NCI-H2171 (cell line): ENCODE results near the gene SNX6.
"Not testable (repeated sequence)": the region's sequence is repeated elsewhere in the genome, so short reads cannot be mapped to it uniquely, and the experiment has no call there.

Experiments used
- DNase-seq: peaks from one replicate; lab custom pipeline; 2025; lab: John Stamatoyannopoulos, UW

SNX6 gene

DNA sequence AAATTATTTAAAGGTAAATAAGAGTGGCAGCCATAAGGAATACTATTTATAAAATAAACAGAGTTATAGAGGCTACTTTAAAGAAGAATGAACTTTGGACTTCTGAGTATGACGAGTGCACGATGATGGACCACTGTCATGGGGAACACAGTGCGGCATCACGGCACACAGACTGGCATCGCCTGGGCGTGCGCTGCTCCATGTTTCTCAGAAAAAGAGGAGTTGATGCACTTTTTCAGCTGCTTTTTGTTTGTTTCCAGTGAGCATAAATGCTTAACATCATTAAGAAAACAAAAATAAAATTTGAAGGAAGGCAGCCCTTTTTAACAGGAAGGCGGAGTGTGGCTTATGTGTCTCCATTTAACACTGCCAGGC lies 67.2 kb downstream of the SNX6 start:
- DNase-seq, result no peak

DNA sequence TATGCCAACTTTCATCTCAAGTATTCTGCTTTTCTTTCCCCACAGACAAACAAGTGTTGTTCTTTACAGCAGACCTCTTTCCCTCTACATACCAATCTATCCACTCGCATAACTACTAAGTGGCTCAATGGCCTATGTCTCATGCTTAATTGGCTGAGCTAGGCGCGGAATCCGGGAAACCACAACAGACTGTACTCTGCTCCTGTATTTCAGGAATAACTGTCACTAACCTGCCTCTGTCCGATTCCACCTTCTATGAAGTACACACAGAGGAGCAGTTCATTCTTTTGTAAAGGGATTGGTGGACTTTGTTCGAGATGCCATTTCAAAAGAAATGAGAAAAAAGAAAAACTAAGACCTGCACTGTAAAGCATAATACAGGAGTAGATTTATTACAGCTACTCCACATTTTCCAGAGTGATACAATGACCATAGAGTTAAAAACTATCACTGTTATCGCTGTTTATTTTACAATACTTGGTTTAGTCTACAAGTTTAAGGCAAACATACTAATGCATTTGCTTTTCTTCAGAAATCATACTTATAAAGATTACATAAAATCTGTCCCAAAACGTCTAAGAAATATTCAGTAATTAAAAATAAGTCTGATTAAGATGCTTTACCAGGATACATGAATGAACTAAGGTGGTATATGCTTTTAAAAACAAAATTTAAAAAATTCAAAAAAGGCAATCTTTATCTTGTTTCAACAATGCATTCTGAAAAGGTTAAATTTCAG lies 67.7 kb downstream of the SNX6 start:
- not testable (repeated sequence) for DNase-seq

DNA sequence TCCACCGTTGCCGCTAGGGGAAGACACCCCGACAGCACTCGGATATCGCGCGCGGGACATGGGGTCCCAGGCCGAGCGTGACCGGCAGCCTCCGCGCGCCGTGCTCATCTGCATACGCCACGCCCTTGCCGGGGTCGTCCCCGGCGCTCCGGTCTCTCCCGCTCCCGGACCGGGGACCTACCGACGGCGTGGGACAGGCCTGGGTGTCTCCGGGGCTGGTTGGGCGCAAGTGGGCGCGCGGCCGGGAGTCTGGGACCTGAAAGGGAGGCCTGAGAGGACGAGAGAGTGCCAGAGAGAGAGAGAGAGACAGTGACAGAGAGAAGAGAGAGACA lies 73.5 kb downstream of the SNX6 start:
- DNase-seq, result not testable (repeated sequence)

DNA sequence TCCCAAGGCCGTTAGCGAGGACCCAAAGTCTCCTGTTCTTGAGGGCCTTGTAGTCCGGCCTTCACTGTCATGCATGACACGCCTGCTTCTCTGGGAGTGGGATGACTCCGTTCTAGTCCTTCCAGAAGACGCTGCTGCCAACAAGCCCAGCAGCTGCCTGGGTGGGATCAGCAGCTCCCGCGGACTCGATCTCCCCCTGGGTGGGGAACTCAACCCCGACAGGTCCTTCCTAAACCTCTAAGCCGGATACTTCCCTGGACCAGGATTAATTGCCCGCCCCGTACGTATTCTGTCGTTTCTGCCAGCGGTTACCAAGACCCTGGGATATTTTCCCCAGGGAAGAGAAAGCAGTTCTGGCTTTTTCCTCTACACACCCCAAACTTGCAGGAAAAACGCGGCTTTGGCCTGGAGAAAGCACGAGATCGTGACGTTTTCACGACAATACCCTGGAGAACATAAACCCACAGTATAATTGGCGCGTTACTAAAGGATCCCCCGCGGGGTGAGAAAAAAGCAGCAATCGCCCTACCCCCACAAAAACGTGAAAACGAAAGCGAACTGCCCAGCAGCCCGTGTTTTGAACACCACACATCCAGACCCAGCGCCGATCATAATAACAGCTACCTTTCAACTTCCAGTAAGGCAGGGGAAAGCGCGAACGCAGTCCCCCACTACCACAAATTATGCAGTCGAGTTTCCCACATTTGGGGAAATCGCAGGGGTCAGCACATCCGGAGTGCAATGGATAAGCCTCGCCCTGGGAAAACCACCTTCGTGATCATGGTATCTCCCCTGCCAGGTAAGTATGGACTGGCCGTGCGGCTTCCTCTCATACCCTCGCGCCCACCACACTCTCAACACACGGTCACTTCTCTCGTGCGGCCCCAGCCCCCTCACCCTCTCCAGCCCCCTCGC lies 74.1 kb downstream of the SNX6 start:
- DNase-seq, result not testable (repeated sequence)

DNA sequence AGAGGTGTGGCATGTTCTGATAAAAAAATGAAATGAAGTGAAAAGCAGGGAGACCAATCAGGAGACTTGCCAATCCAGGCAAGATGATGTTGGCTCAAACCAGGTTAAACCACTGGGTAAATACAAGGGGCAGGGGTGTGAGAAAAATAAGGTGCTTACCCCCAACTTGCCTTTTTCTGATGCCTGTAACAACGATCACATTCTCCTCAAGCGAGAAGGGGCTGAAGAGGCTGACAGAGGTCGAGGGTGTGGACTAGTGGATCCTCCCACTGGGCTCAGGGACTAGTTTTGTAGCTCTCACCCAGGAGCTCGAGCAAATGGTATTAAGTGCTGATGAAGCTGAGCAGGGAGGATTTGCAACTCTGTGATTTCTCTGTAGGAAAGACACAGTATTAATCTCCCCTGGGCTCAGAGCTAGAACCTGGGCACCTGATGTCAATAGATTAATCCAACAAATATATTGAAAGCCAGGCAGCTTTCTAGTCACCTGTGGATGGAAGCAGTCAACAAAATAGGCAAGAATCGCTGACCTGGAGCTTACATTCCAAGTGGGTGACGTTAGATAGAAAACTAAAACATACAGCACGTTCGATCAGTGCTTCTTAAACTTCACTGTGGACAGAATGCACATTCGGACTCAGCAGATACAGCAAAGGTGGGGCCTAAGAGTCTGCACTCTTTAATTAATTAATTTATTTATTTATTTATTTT lies 75.3 kb downstream of the SNX6 start:
- DNase-seq, result no peak

DNA sequence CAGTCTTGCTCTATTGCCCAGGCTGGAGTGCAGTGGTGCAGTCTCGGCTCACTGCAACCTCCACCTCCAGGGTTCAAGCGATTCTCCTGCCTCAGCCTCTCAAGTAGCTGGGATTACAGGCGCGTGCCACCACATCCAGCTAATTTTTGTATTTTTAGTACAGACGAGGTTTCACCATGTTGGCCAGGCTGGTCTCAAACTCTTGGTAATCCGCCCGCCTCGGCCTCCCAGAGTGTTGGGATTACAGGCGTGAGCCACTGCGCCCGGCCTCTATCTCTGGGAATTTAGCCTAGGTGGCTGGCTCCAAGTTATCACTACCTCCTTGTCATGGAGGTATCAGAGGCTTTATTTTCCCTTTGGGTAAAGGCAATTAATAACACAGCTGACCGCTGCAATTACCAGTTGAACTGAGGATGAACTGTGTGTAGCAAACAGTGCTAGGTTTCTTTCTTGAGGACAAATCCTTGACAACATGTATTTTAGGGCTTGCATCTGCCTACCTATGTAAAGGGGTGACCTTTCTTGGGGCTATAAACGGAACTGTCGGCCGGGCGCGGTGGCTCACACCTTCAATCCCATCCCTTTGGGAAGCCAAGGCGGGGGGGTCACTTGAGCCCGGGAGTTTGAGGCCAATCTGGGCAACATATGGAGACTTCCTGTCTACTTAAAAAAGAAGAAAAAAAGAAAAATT lies 80.5 kb downstream of the SNX6 start:
- not testable (repeated sequence) for DNase-seq

DNA sequence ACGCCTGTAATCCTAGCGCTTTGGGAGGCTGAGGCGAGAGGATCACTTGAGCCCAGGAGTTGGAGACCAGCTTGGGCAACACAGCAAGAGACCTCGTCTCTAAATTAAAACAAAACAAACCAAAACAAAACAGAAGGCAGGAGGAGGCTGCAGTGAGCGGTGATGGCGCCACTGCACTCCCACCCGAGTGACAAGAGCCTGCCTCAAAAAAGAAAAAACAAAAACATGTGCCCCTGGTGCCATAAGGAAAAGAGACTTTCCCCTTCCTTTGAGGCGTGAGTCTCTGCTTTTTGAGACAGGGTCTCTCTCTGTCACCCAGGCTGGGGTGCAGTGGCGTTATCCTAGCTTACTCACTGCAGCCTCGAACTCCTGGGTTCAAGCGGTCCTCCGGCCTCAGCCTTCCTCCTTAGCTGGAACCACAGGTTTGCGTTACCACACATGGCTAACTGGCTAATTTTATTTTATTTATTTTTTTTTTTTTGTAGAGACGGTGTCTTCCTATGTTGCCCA lies 81.4 kb downstream of the SNX6 start:
- DNase-seq, result no peak

DNA sequence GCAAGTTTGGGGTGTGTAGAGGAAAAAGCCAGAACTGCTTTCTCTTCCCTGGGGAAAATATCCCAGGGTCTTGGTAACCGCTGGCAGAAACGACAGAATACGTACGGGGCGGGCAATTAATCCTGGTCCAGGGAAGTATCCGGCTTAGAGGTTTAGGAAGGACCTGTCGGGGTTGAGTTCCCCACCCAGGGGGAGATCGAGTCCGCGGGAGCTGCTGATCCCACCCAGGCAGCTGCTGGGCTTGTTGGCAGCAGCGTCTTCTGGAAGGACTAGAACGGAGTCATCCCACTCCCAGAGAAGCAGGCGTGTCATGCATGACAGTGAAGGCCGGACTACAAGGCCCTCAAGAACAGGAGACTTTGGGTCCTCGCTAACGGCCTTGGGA lies 82.8 kb downstream of the SNX6 start:
- not testable (repeated sequence) for DNase-seq

DNA sequence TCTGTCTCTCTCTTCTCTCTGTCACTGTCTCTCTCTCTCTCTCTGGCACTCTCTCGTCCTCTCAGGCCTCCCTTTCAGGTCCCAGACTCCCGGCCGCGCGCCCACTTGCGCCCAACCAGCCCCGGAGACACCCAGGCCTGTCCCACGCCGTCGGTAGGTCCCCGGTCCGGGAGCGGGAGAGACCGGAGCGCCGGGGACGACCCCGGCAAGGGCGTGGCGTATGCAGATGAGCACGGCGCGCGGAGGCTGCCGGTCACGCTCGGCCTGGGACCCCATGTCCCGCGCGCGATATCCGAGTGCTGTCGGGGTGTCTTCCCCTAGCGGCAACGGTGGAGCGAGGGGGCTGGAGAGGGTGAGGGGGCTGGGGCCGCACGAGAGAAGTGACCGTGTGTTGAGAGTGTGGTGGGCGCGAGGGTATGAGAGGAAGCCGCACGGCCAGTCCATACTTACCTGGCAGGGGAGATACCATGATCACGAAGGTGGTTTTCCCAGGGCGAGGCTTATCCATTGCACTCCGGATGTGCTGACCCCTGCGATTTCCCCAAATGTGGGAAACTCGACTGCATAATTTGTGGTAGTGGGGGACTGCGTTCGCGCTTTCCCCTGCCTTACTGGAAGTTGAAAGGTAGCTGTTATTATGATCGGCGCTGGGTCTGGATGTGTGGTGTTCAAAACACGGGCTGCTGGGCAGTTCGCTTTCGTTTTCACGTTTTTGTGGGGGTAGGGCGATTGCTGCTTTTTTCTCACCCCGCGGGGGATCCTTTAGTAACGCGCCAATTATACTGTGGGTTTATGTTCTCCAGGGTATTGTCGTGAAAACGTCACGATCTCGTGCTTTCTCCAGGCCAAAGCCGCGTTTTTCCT lies 83.4 kb downstream of the SNX6 start:
- not testable (repeated sequence) for DNase-seq

DNA sequence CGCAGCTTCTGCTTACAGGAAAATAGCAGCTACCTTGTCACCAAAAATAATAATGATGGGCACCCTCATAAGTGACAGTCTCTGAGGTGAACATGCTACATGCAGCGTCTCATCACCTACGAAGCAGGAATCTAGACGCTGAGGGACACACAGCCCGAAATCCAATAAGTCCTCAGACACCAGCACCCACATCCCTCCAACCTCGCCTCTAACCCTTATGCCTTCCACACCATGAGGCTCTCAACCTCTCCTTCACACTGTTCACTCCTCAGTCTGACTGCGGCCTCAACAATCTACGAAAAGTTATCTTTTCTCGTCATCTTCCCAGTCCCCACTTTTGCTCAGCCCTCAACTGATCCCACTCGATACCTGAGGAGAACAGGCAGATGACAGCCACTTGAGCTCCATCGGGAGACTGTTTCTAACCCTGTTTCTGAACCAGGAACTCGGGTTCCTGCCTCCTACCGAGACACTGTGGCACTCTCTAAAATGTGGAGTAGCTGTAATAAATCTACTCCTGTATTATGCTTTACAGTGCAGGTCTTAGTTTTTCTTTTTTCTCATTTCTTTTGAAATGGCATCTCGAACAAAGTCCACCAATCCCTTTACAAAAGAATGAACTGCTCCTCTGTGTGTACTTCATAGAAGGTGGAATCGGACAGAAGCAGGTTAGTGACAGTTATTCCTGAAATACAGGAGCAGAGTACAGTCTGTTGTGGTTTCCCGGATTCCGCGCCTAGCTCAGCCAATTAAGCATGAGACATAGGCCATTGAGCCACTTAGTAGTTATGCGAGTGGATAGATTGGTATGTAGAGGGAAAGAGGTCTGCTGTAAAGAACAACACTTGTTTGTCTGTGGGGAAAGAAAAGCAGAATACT lies 89.5 kb downstream of the SNX6 start:
- DNase-seq, result not testable (repeated sequence)

DNA sequence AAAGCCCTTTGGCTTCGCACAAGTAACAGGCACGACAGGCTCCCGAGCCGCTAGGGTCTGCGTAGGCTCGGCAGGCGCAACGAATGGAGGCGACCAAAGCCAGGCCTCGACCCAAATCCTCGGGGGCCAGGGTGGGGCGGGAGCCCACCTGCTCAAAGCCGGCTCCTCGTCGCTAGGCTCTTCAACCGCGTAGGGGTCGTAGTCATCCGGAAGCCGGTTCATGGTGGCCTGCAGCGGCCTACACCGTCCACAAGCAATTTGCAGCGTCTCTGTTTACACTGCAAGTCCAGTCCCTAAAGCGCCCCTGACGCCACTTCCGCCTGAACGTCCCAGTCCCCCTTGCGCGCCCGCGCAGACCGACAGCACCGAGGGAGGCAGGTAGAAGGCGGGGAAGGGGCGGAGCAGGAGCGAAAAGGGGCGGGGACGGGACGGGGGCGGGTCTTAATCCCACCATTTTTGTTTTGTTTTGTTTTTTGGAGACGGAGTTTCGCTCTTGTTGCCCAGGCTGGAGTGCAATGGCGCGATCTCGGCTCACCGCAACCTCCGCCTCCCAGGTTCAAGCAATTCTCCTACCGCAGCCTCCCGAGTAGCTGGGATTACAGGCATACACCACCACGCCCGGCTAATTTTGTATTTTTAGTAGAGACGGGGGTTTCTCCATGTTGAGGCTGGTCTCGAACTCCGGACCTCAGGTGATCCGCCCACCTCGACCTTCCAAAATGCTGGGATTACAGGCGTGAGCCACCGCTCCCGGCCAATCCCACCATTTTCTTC lies 90.4 kb downstream of the SNX6 start, which contains the start of gene EAPP:
TSS of gene EAPP (minus strand) at position 295 of the 774 bp plus-strand sequence. CDS start at position 222, 73 bp downstream.
- no peak for DNase-seq

DNA sequence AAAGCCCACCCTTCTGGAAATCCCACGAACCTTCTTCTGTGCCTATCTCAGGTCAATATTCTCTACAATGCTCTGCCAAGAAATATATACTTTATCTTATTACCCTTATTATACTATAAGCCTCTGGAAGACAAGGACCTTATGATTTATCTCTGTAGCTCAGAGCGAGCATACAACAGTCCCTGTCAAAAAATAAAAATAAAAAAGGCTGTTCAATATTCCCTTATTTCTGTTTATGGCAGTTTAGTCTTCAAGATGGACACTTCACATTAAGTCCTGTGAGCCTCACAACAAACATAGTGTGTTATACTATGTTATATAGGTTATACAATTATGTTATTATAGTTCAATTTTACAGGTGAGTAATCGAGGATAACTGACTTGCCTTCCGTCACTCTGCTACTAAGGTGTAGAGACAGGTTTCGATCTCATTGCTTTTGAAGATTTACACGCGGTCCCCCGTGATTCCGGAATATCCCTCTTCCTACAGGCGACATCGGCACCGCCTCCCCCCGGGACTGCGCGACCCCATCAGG lies 91.0 kb downstream of the SNX6 start:
- no peak for DNase-seq

DNA sequence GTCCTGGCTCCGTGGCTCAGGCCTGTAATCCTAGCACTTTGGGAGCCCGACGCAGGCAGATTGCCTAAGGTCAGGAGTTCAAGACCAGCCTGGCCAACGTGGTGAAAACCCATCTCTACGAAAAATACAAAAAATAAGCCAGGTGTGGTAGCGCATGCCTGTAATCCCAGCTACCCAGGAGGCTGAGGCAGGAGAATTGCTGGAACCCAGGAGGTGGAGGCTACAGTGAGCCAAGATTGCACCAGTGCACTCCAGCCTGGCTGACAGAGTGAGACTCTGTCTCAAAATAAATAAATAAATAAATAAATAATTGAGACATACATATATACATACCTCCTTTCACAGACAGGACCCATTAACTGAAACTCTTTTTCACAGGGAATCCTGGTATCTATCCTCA lies 91.9 kb downstream of the SNX6 start:
- not testable (repeated sequence) for DNase-seq

DNA sequence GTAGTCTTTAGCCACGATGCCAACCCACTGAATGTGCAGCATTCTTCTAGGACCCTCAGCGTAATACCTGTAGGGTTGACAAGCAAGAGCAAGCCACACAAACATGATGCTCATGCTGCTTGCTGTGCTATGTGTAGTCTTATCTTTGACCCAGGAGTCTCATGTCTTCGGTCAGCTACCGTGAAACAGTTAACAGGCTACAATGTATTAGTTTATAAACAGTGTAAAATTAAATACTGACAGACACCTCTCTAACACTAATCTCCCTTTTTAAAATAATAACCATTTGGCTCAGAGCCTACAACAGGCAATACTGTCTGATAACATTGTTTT lies 92.3 kb downstream of the SNX6 start:
- no peak for DNase-seq

DNA sequence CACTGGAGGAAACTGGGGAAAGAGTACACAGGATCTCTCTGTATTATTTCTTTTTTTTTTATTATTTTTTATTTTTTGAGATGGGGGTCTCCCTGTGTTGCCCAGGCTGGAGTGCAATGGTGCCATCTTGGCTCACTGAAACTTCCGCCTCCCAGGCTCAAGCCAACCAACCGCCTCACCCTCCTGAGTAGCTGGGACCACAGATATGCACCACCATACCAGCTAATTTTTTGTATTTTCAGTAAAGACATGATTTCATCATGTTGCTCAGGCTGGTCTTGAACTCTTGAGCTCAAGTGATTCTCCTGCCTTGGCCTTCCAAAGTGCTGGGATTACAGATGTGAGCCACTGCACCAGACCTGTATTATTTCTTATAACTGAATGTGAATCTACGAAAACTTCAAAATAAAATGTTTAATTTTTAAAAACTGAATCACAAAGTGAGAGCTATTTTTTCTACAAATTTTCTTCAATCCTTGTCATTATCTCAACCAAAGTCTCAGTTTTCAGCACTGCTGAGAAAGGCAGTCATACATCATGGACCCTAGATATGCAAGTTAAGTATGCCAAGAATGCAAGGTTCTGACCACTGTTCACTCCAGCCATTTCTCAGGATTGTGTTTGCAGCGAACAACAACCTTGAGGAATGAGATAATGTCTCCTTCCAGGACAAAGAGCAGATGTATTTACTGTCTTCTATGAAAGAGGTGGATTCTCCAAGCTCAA lies 92.8 kb downstream of the SNX6 start:
- no peak for DNase-seq

DNA sequence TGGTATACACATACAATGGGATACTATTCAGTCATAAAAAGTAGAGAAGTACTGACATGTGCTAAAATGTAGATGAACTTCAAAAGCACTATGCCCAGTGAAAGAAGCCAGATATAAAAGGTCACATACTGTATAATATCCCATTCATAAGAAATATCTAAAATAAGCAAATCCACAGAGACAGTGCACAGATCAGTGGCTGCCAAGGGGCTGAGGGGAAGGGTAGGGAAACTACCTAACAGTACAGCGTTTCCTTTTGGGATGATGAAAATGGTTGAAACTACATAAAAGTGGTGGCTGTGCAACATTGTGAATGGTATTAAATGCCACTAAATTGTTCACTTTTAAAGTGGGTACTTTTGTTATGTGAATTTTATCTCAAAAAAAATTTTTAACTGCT lies 102.4 kb downstream of the SNX6 start:
- DNase-seq, result no peak

DNA sequence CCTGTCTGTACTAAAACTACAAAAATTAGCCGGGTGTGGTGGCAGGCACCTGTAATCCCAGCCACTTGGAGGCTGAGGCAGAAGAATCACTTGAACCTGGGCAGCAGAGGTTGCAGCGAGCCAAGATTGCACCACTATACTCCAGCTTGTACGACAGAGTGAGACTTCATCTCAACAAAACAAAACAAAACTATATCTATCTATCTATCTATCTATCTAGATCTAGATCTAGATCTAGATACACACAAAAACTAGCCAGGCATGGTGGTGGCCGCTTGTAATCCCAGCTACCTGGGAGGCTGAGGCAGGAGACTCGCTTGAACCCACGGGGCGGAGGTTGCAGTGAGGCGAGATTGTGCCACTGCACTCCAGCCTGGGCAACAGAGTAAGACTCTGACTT lies 105.7 kb downstream of the SNX6 start:
- not testable (repeated sequence) for DNase-seq

DNA sequence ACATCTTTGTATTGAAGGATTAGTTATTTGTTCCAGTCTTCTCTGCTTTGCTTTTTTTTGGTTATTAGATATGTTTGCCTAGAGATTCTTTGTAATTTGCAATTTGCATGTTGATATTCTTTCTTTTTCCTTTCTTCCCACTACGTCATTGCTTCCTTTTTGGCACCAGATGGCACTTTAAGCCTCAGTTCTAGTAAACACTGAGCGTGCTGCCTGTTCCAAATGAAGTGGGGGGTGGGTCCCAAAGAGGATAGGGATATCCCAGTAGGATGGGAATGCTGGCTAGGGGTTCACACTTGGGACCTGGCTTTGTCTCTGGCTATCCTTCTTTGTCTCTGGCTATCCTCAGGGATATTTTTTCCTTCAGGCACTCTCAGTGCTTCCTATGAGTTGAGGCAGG lies 107.5 kb downstream of the SNX6 start:
- DNase-seq, result no peak
